ENCODE data around the gene SH3BP2.

SH3BP2 gene

GRCh38 chr4:2813446-2814405 lies 20.8 kb downstream of the SH3BP2 start:
- intact Hi-C loops (cut with DNase I), result no loop called here
- DNase-seq, result no peak

DNA sequence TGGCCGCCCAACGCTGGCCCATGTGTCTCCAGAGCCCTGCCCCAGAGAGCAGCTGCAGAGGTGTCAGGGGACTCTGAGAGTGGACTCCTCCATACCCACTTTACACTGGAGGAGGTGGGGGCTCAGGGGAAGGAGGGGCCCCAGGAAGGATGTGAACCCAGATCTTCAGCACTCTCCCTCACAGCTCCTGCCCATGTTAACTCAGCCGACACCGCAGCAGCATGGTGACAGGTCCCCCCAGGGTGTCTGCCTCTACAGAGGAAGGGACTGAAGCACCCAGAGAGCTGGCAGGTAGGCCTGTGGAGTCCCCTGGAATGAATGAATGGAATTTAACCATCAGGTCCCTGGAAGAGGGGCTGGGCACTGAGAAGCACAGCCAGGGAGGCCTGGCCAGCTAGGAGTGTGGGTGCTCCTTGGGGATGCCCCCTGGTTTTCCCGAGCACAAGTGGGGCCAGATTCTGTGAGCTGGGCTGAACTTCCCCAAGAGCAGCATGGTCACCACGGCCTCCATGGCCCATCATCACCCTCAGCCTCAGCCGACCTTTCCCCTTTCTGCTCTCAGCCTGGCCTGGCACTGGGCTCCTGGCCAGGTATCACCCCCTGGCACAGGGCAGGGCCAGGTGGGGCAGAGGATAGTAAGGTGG lies 21.9 kb downstream of the SH3BP2 start:
- no peak for DNase-seq
- intact Hi-C loops (cut with DNase I), result no loop called here

- intact Hi-C loops (cut with DNase I), result no loop called here
These were observed 23.6 kb downstream of the SH3BP2 start for GRCh38 chr4:2816401-2816954.

GRCh38 chr4:2817137-2817536 lies 24.3 kb downstream of the SH3BP2 start:
- intact Hi-C loops (cut with DNase I), result no loop called here

More at GRCh38 chr4:2816401-2816954, 23.6 kb downstream of the SH3BP2 start:
- no peak for DNase-seq

DNA sequence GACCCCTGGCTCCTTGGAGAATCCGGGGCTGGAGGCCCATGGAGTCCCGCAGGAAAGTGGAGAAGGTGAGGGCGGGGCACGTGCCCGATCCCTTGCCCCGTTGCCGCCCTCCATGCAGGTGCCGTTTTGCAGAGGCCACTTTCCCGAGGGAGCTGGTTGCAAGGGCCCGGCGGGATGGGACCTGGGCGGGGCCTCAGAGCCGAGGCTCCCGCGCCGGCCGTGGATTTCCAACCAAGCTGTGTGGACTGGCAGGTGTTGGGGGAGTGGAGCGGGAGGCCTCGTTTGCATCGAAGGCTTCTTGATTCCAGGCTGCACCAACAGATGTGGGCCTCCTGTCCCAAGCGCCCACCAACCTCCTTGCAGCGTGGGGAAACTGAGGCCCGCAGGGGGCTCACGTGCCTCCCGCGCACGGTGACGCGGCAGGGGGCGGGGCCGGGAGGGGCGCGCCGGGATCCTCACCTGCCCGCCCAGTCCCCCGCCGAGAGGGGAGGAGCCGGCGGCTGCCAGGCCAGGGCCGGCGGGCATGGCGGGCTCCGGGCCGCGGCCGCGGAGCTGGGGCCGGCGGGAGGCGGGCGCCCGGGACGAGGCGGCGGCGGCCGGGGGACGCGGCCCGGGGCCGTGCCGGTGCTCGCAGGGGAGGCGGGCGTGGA lies 24.9 kb downstream of the SH3BP2 start:
- intact Hi-C loops (cut with DNase I), result no loop called here
- peak in 2 of 10 donors; percentile 70 to 84 for DNase-seq

More at GRCh38 chr4:2817137-2817536, 24.3 kb downstream of the SH3BP2 start:
- DNase-seq, result no peak

DNA sequence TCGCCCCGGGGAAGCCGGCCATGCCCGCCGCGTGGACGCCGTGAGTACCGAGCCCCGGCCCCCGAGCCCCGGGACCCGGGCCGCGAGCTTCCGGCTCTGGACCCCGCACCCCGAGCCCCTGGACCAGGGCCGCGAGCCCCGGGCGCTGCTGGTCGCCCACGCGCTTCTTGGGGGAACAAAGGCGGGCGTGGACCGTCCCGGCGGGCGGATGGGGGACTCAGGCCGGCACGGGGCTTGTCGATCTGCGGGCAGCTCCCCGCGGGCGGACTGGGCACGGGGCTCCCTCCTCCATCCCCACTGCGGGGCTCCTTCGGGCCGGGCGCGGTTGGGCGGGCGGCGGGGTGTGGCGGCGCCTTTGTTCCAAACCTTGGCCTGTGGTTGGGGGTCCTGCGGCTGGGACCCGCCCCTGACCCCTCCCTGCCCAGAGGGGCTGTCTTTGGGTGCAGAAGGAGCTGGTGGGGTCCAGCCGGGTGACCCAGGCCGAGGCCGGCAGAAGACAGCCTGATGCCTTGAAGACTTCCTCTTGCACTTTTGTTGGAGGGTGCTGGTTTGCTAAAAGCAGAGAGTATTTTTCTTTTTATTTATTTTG lies 25.6 kb downstream of the SH3BP2 start:
- intact Hi-C loops (cut with DNase I), result no loop called here
- peak in 2 of 10 donors; percentile 79 to 88 for DNase-seq

GRCh38 chr4:2819244-2820215 lies 26.6 kb downstream of the SH3BP2 start:
- intact Hi-C loops (cut with DNase I), result no loop called here
- peak in 2 of 10 donors; percentile 22 to 57 for DNase-seq

DNA sequence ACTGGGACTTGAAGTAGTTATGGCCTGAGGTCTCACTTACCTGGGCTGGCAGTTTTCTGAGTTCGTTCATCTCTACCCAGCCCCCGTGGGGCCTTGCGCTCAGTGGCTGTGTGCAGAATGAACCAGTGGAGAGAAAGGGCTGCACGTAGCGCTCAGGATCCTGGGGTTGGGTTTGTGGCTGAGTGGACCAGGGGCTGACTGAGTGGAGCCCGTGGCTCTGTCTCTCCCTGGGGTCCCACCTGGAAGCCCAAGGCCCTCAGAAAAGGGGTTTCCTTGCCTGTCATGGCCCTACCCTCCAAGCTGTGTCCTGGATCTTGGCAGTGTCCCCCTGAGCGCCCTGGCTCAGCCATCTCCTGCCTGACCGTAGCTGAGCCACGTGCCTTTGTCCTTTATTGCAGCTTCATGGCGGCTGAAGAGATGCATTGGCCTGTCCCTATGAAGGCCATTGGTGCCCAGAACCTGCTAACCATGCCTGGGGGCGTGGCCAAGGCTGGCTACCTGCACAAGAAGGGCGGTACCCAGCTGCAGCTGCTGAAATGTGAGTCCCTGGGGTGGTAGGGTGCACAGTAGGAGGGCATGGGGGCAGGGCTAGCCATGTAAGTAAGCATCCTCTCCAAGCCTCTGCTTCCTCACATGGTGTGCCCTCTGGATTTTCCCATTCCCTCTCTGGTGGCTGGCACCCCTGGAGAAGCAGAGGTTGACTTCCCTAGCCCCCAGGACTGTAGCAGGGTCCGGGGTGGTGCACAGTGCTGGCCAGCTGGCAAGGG lies 27.5 kb downstream of the SH3BP2 start:
- intact Hi-C loops (cut with DNase I), result no loop called here
- peak in 3 of 10 donors; percentile 15 to 66 (median 56) for DNase-seq

- intact Hi-C loops (cut with DNase I), result no loop called here
- peak in 4 of 10 donors; percentile 19 to 82 (median 52) for DNase-seq
These were observed 29.8 kb downstream of the SH3BP2 start for GRCh38 chr4:2822461-2823300.

DNA sequence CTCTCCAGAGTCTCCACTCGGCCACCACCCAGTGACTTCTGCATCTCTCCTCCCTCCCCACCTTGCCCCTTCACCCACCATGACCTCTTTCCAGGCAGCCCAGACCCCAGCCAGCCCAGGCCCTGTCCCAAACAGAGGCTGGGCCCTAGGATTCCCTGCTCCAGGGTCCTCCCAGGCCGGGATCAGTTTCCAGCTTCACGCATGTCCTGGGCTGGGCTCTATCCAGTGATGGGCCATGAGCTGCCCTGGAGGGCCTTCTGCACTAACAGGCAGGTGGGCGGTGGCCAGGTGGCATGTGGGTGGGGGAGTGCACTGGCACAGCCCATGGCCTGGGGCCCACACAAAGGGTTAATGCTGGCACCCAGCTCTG lies 30.4 kb downstream of the SH3BP2 start:
- intact Hi-C loops (cut with DNase I), result no loop called here
- peak in 4 of 10 donors; percentile 19 to 81 (median 50) for DNase-seq

DNA sequence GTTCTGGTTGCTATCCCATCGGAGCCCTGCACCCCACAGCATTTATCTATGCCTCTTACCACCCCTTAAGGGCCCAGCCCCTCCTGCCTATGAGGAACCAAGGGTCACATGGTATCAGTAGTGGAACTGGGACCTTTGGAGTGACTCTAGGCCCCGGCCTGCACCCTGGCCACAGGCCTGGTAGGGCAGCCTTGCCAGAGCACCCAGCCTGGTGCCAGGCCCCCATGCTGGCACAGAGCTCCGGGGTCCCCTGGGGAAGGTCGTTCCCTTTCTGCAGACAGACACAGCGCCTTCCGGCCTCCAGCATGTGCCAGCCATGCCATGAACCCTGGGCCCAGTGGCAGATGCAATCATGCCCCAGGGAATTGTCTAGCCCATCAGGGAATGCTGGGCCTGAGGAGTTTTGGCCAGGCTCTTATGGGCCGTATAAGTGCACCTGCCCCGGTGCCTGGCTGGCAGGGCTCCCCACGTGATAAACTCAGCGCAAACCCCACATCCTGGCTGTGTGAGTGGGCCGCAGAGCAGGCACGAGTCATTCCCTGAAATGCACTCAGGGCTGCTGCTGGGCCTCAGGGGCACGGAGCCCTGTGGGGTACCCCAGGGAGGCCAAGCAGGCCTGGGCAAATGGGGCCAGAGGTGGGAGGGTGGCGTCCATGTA lies 30.9 kb downstream of the SH3BP2 start:
- peak in 5 of 10 donors; percentile 1 to 74 (median 57) for DNase-seq
- intact Hi-C loops (cut with DNase I), result no loop called here

DNA sequence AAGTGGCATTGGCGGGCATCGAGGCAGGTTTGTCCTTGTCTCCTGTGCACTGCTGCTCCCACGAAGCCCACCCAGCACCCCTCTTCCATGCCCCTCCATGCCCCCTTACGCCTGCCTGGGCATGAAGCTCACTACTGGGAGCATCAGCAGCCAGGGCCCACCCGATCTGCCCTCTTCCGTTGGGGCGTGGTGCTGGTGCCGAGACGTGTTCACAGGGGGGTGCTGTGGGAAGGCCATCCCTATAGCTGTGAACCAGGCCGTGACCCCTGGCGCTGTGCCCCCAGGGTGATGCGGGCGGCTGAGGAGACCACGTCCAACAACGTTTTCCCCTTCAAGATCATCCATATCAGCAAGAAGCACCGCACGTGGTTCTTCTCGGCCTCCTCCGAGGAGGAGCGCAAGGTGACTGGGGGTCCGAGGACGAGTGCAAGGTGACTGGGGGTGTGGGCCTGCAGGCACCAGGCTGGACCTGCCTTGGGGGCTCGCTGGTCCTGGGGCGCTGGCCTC lies 31.5 kb downstream of the SH3BP2 start:
- intact Hi-C loops (cut with DNase I), result no loop called here
- DNase-seq, result peak in 5 of 10 donors; percentile 4 to 77 (median 62)

DNA sequence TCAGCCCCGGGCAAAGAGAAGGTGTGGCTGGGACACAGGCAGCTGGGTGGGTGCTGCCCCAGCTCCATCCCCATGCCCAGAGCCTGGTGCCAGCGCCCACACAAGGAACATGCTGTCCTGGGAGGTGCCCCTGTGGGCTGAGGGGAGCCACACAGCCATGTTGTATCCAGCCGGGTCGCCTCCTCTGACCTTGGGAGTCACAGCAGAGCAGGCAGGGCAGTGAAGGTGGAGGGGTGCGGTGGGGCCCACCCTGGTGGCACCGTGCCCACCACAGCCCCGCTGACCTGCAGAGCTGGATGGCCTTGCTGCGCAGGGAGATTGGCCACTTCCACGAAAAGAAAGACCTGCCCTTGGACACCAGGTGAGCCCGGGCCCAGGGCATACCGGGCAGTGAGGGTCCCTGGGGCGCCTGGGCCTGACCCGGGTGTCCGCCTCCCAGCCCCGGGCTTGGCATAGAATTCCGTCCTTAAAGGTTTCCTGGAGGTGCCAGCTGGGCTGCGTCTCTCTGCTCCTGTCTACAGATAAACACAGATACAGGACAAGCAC lies 32.0 kb downstream of the SH3BP2 start:
- intact Hi-C loops (cut with DNase I), result no loop called here
- DNase-seq, result peak in 5 of 10 donors; percentile 4 to 80 (median 53)

- DNase-seq, result peak in 5 of 10 donors; percentile 19 to 87 (median 71)
- intact Hi-C loops (cut with DNase I), result no loop called here
These were observed 32.9 kb downstream of the SH3BP2 start for GRCh38 chr4:2825740-2826139.

- peak in 7 of 10 donors; percentile 2 to 62 (median 20) for DNase-seq
- intact Hi-C loops (cut with DNase I), result no loop called here
These were observed 34.4 kb downstream of the SH3BP2 start for GRCh38 chr4:2827071-2827873.

Measured in posterior cingulate gyrus (tissue), 11 donors.